ENCODE results near the gene GAGE13.

GRCh38 chrX:49300703-49301102 is 30.7 kb upstream of the GAGE13 start:
- no peak for TF ChIP-seq ZNF274 (IDR thresholded peaks at IDR 0.05; ENCODE audit: low read depth, low read length)
- TF ChIP-seq SUZ12 (IDR thresholded peaks at IDR 0.05; ENCODE audit: extremely low read depth, insufficient read depth, insufficient read length), result no peak
- no peak for TF ChIP-seq YY1 (IDR thresholded peaks at IDR 0.05; ENCODE audit: insufficient read depth, insufficient read length)
